Measurements from ENCODE around the gene CST9.

DNA sequence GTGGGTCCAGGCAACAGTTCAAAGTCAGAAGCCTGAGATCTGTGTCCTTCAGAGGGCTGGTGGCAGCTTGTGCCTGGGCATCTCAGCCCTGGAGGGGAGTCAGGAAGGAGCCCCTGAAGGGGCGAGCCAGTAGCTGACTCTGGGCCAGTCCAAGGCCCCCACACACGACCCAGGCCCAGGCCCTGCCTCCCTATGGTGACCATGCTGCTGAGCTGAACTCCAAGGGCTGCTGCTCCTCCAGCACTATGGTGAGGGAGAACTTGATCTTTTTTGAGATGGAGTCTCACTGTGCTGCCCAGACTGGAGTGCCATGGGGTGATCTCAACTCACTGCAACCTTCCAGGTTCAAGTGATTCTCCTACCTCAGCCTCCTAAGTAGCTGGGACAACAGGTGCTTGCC lies 47.2 kb upstream of the CST9 start:
- TF ChIP-seq TAF7 (optimal IDR thresholded peaks at IDR 0.05; ENCODE audit: borderline replicate concordance, low read depth, low read length) (no peak), EZH2 (IDR thresholded peaks at IDR 0.05; ENCODE audit: low read depth, low read length, severe bottlenecking) (no peak), RFX5 (IDR thresholded peaks at IDR 0.05; ENCODE audit: borderline replicate concordance, low read depth, low read length) (no peak), MAX (IDR thresholded peaks at IDR 0.05) (no peak), ATF2 (IDR thresholded peaks at IDR 0.05; ENCODE audit: low read length) (no peak), POLR2AphosphoS5 (IDR thresholded peaks at IDR 0.05; ENCODE audit: low read depth, low read length) (no peak), TAF1 (IDR thresholded peaks at IDR 0.05; ENCODE audit: low read depth, low read length) (no peak), POLR2A (IDR thresholded peaks at IDR 0.05; ENCODE audit: control extremely low read depth in 1 of 2, low read depth in 2 of 2, low read length in 2 of 2) (no peak), CHD2 (IDR thresholded peaks at IDR 0.05; ENCODE audit: low read length) (no peak), RBBP5 (IDR thresholded peaks at IDR 0.05; ENCODE audit: borderline replicate concordance, low read depth, low read length) (no peak)
- TF ChIP-seq, protein P1, sequence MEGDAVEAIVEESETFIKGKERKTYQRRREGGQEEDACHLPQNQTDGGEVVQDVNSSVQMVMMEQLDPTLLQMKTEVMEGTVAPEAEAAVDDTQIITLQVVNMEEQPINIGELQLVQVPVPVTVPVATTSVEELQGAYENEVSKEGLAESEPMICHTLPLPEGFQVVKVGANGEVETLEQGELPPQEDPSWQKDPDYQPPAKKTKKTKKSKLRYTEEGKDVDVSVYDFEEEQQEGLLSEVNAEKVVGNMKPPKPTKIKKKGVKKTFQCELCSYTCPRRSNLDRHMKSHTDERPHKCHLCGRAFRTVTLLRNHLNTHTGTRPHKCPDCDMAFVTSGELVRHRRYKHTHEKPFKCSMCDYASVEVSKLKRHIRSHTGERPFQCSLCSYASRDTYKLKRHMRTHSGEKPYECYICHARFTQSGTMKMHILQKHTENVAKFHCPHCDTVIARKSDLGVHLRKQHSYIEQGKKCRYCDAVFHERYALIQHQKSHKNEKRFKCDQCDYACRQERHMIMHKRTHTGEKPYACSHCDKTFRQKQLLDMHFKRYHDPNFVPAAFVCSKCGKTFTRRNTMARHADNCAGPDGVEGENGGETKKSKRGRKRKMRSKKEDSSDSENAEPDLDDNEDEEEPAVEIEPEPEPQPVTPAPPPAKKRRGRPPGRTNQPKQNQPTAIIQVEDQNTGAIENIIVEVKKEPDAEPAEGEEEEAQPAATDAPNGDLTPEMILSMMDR (IDR thresholded peaks at IDR 0.05; ENCODE audit: control extremely low read depth in 1 of 3, insufficient read depth in 1 of 3, low read depth in 1 of 3, low read length in 3 of 3): no peak
